Skin of body (tissue), 2 donors: Measurements from ENCODE around the gene HOATZ. TPM values are rescaled to one million over a fixed set of nuclear protein-coding genes. Genes with fewer than 3 reads are reported as not detected.
A peak's percentile ranks its signal among the peaks of the same experiment; 100 is the strongest.

Experiments used
- DNase-seq: peaks from one replicate; lab custom pipeline; 2025; lab: John Stamatoyannopoulos, UW
- total RNA-seq: library from RNA; depleted of rRNA; stranded (reverse); fragments of >200 nt; gene quantifications from one replicate; pipeline ENCODE4 v1.2.3, GENCODE V29; 2014

Gene HOATZ
- total RNA-seq, 1 donor from 2014 or later = not detected

GRCh38 chr11:111548525-111548924 is 33.9 kb downstream of the HOATZ start:
- no peak for DNase-seq

GRCh38 chr11:111549196-111549868 is 34.8 kb downstream of the HOATZ start:
- DNase-seq = no peak

GRCh38 chr11:111549869-111550203 is 35.3 kb downstream of the HOATZ start:
- no peak for DNase-seq

GRCh38 chr11:111550258-111550657 is 35.7 kb downstream of the HOATZ start:
- DNase-seq = no peak

GRCh38 chr11:111554532-111554931 is 40.0 kb downstream of the HOATZ start:
- DNase-seq = no peak

GRCh38 chr11:111555255-111555654 is 40.7 kb downstream of the HOATZ start:
- DNase-seq = no peak

GRCh38 chr11:111557425-111558111 is 43.0 kb downstream of the HOATZ start:
- peak; percentile 23 for DNase-seq

- no peak for DNase-seq
Measured at GRCh38 chr11:111559800-111560464, 45.4 kb downstream of the HOATZ start.

GRCh38 chr11:111560800-111561199 is 46.2 kb downstream of the HOATZ start:
- DNase-seq = no peak

GRCh38 chr11:111561306-111561705 is 46.7 kb downstream of the HOATZ start:
- DNase-seq = no peak

GRCh38 chr11:111561791-111562325 is 47.3 kb downstream of the HOATZ start:
- no peak for DNase-seq

GRCh38 chr11:111562692-111563389 is 48.3 kb downstream of the HOATZ start:
- DNase-seq = no peak

GRCh38 chr11:111565114-111565720 is 50.6 kb downstream of the HOATZ start:
- peak; percentile 72 for DNase-seq

- DNase-seq = no peak
Measured at GRCh38 chr11:111566324-111566723, 51.7 kb downstream of the HOATZ start.

- no peak for DNase-seq
Measured at GRCh38 chr11:111569476-111569875, 54.9 kb downstream of the HOATZ start.

- DNase-seq = no peak
Measured at GRCh38 chr11:111570796-111571195, 56.2 kb downstream of the HOATZ start.

- DNase-seq = no peak
Measured at GRCh38 chr11:111571829-111572501, 57.4 kb downstream of the HOATZ start.

GRCh38 chr11:111572581-111572980 is 58.0 kb downstream of the HOATZ start:
- no peak for DNase-seq

GRCh38 chr11:111573821-111574249 is 59.3 kb downstream of the HOATZ start:
- DNase-seq = peak; percentile 92

- DNase-seq = peak; percentile 18
Measured at GRCh38 chr11:111574373-111575225, 60.0 kb downstream of the HOATZ start.
